Measurements from ENCODE around the gene WNT9B.

- TF ChIP-seq CTCF (conservative IDR thresholded peaks at IDR 0.05; ENCODE audit: low read depth, low read length) (no peak), EZH2 (IDR thresholded peaks at IDR 0.05; ENCODE audit: low read length, unreplicated experiment) (no peak)
These were observed 21.0 kb downstream of the WNT9B start for GRCh38 chr17:46872421-46872820.
